ENCODE measurements around the gene ADORA1. TPM values are rescaled to one million over a fixed set of nuclear protein-coding genes. Genes with fewer than 3 reads are reported as not detected.

Gene ADORA1
- total RNA-seq, 1 experiment from 2014 or later: 1.5 TPM

DNA sequence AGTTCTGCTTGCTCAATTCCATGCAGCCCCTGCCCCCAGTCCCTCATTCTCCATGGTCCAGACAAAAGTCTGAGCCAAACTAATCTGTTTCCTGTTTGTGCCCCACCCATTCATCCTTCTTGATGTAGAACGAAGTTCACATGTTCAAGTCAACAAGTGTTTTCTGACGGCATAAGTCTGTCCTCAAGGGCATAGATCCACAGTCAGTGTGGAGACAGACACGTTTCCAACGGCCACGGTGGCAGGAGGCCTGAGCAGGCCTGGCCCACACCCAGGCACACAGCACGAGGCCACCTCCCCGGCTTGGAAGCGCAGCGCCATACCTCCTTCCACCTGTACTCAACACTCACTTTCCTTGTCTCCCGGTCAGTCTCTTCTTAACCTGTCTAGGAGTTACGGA, 16.1 kb downstream of the ADORA1 start:
- intact Hi-C loops (cut with micrococcal nuclease; ENCODE audit: unreplicated experiment): no loop called here
- no TSS peak for BruUV-seq (replicated peaks)
- H3K36me3 Mint-ChIP-seq (ENCODE audit: insufficient read depth, unreplicated experiment): no peaks in the 10 kb centered on the region
- no peak for DNase-seq
- no peak overlapping the region for H3K27ac Mint-ChIP-seq (ENCODE audit: unreplicated experiment)
- H3K27me3 Mint-ChIP-seq (ENCODE audit: unreplicated experiment): peaks cover 8% of the 10 kb centered on the region
- CTCF ChIA-PET: interaction anchor here (0.5 kb wide), 1 partner anchor 1302 kb away, joined by 3 read pairs; no protein-coding TSS in a partner anchor
- TF ChIP-seq, protein P1, sequence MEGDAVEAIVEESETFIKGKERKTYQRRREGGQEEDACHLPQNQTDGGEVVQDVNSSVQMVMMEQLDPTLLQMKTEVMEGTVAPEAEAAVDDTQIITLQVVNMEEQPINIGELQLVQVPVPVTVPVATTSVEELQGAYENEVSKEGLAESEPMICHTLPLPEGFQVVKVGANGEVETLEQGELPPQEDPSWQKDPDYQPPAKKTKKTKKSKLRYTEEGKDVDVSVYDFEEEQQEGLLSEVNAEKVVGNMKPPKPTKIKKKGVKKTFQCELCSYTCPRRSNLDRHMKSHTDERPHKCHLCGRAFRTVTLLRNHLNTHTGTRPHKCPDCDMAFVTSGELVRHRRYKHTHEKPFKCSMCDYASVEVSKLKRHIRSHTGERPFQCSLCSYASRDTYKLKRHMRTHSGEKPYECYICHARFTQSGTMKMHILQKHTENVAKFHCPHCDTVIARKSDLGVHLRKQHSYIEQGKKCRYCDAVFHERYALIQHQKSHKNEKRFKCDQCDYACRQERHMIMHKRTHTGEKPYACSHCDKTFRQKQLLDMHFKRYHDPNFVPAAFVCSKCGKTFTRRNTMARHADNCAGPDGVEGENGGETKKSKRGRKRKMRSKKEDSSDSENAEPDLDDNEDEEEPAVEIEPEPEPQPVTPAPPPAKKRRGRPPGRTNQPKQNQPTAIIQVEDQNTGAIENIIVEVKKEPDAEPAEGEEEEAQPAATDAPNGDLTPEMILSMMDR (IDR thresholded peaks at IDR 0.05; ENCODE audit: unreplicated experiment): no peak
- H3K4me1 Mint-ChIP-seq (ENCODE audit: low read depth, unreplicated experiment): peaks cover 18% of the 10 kb centered on the region
- H3K4me3 Mint-ChIP-seq (ENCODE audit: low read depth, unreplicated experiment): no peak overlapping the region
- no peaks in the 10 kb centered on the region for H3K9me3 Mint-ChIP-seq (ENCODE audit: low read depth, unreplicated experiment)

DNA sequence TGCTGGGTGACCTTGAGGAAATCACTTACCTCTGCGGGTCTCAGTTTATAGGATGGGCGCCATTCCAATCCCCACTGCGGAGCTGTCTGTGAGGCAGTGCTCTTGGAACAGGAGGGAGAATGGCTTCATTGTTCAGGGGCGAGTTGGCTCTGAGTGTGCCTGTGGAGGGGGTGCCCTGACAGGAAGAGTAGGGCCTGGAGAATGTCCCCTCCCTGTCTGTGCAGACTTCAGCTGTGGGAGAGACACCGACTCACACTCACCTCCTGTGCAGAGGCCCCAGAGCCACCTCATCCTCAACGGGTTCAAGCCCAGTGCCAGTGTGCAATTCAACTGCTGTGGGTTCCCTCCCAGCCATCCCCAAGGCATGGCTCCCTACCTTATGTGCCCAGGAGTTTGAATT, 17.1 kb downstream of the ADORA1 start:
- Mint-ChIP-seq H3K36me3 (ENCODE audit: insufficient read depth, unreplicated experiment) (no peaks in the 10 kb centered on the region), H3K4me3 (ENCODE audit: low read depth, unreplicated experiment) (no peak overlapping the region), H3K9me3 (ENCODE audit: low read depth, unreplicated experiment) (no peaks in the 10 kb centered on the region), H3K27ac (ENCODE audit: unreplicated experiment) (no peak overlapping the region), H3K27me3 (ENCODE audit: unreplicated experiment) (peaks cover 18% of the 10 kb centered on the region), H3K4me1 (ENCODE audit: low read depth, unreplicated experiment) (peaks cover 18% of the 10 kb centered on the region)
- intact Hi-C loops (cut with micrococcal nuclease; ENCODE audit: unreplicated experiment): no loop called here
- TF ChIP-seq, protein P1 (IDR thresholded peaks at IDR 0.05; ENCODE audit: unreplicated experiment): no peak
- DNase-seq: peak; percentile 56
- CTCF ChIA-PET: interaction anchor here (0.7 to 1.4 kb wide), 3 partner anchors 9 to 27 kb away, joined by 3 to 5 read pairs (median 5); no protein-coding TSS in a partner anchor
- BruUV-seq (replicated peaks): no TSS peak

DNA sequence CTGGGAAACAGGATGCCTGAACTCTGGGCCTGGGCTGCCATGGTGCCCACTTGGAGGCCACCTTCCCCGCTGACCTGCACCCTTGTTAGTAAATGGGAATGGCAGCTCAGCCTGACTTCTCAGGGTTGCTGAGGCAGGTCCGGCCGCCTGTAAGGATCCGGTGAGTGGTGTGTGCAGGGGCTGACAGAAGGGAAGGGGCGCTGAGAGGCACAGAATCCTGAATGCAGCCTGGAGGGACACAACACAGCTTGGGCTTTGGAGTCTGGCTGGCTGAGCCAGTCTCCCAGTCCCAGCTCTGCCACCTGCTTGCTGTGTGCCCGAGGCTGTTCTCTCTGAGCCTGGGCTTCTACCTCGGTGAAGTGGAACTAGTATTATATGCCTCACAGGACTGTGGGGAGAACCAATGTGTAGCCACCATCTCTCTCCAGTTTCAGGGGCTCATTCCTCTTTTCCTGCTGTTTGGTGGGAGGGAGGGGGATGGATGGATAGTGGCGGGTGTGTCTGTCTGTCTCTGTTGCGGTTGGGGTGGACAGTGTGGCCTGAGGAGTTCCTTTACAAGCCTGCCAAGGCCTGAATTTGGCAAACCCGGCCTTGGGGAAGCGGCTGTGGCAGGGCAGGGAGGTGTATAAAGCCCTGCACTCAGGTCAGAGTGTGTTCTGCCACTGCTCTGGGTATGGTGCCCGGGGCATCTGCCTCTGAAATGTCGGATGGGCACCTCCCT, 18.0 kb downstream of the ADORA1 start:
- Mint-ChIP-seq H3K9me3 (ENCODE audit: low read depth, unreplicated experiment) (no peaks in the 10 kb centered on the region), H3K27ac (ENCODE audit: unreplicated experiment) (no peak overlapping the region), H3K4me3 (ENCODE audit: low read depth, unreplicated experiment) (no peak overlapping the region), H3K4me1 (ENCODE audit: low read depth, unreplicated experiment) (peaks cover 18% of the 10 kb centered on the region), H3K36me3 (ENCODE audit: insufficient read depth, unreplicated experiment) (no peaks in the 10 kb centered on the region), H3K27me3 (ENCODE audit: unreplicated experiment) (peaks cover 26% of the 10 kb centered on the region)
- BruUV-seq (replicated peaks): no TSS peak
- CTCF ChIA-PET: interaction anchor here (0.6 to 1.4 kb wide), 2 partner anchors 17 to 28 kb away, joined by 4 to 5 read pairs; no protein-coding TSS in a partner anchor
- intact Hi-C loops (cut with micrococcal nuclease; ENCODE audit: unreplicated experiment): no loop called here
- TF ChIP-seq, protein P1 (IDR thresholded peaks at IDR 0.05; ENCODE audit: unreplicated experiment): no peak
- DNase-seq: no peak

DNA sequence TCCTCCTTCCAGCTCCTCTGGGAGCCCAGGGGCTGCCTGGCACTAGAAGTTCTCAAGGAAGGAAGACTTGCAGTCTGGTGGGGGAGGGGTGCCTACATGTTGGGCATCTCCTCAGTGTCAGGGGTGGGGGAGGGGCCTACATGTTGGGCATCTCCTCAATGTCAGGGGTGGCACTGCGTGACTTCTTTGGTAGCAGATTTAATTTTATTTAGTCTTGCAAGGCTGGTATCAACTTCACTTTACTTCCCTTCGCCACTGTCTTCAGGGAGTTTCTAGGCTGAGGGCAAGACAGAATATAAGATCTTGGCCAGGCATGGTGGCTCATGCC, 18.5 kb downstream of the ADORA1 start:
- TF ChIP-seq, protein P1 (IDR thresholded peaks at IDR 0.05; ENCODE audit: unreplicated experiment): no peak
- DNase-seq: no peak
- CTCF ChIA-PET: interaction anchor here (0.6 kb wide), 1 partner anchor 16 kb away, joined by 4 read pairs; no protein-coding TSS in a partner anchor
- Mint-ChIP-seq H3K4me3 (ENCODE audit: low read depth, unreplicated experiment) (no peak overlapping the region), H3K36me3 (ENCODE audit: insufficient read depth, unreplicated experiment) (no peaks in the 10 kb centered on the region), H3K4me1 (ENCODE audit: low read depth, unreplicated experiment) (peaks cover 18% of the 10 kb centered on the region), H3K9me3 (ENCODE audit: low read depth, unreplicated experiment) (no peaks in the 10 kb centered on the region), H3K27ac (ENCODE audit: unreplicated experiment) (no peak overlapping the region), H3K27me3 (ENCODE audit: unreplicated experiment) (peaks cover 31% of the 10 kb centered on the region)
- no TSS peak for BruUV-seq (replicated peaks)
- intact Hi-C loops (cut with micrococcal nuclease; ENCODE audit: unreplicated experiment): no loop called here
